IPS-20b (cell line): ENCODE measurements around the gene CERS6.

Experiments used
- H3K27ac ChIP-seq: one replicate; pipeline ENCODE4 v1.5.1; 2013; ENCODE audit warnings: low read length
- H3K27me3 ChIP-seq: 2 replicates; pipeline ENCODE4 v1.6.1; 2013; ENCODE audit warnings: mild to moderate bottlenecking, low read length, inconsistent platforms; ENCODE audit not compliant: insufficient read depth
- H3K36me3 ChIP-seq: 2 replicates; pipeline ENCODE4 v1.6.1; 2013; ENCODE audit warnings: low read depth, mild to moderate bottlenecking, inconsistent platforms, low read length, moderate library complexity; ENCODE audit not compliant: insufficient read depth
- H3K4me1 ChIP-seq: 2 replicates; pipeline ENCODE4 v1.6.1; 2013; ENCODE audit warnings: mild to moderate bottlenecking, control low read depth, inconsistent platforms, low read length, moderate library complexity; ENCODE audit not compliant: insufficient read depth
- H3K4me3 ChIP-seq: 2 replicates; pipeline ENCODE4 v1.5.1; 2013; ENCODE audit warnings: mild to moderate bottlenecking, low read length, inconsistent platforms
- H3K9ac ChIP-seq: 2 replicates; pipeline ENCODE4 v1.6.1; 2013; ENCODE audit warnings: low read depth, mild to moderate bottlenecking, inconsistent platforms, low read length, moderate library complexity
- H3K9me3 ChIP-seq: 2 replicates; pipeline ENCODE4 v1.6.1; 2013; ENCODE audit warnings: mild to moderate bottlenecking, low read depth, low read length, inconsistent platforms; ENCODE audit not compliant: insufficient read depth

The CERS6 gene

DNA sequence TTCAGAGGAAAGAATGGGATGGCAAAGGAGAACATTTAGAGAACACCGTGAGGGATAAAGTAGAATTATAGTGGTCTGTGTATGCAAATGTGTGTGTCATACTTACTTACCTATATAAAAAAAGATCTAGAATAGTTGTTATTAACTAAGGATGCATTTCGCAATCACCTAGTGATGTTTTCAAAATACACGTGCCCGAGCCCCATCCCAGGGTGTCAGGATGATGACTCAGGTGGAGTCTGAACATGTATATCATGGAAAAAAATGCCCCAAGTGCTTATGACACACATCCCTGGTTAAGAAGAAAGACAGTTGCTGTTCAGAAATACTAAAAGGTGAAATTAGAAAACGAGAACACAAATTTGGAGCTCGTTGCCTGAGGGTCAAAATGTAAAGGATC, 109.0 kb downstream of the CERS6 start:
- no peak overlapping the region for H3K9ac ChIP-seq
- H3K27ac ChIP-seq, result no peak overlapping the region
- H3K27me3 ChIP-seq, result no peaks in the 10 kb centered on the region
- no peaks in the 10 kb centered on the region for H3K4me1 ChIP-seq
- no peaks in the 10 kb centered on the region for H3K9me3 ChIP-seq
- H3K36me3 ChIP-seq, result peaks cover 7% of the 10 kb centered on the region; the same call in 1 of the 2 replicates
- no peak overlapping the region for H3K4me3 ChIP-seq

GRCh38 chr2:168565512-168565911, 109.4 kb downstream of the CERS6 start:
- Histone ChIP-seq H3K4me1 (no peaks in the 10 kb centered on the region), H3K4me3 (no peak overlapping the region), H3K36me3 (peaks cover 7% of the 10 kb centered on the region; the same call in 1 of the 2 replicates), H3K9ac (no peak overlapping the region), H3K27me3 (no peaks in the 10 kb centered on the region), H3K27ac (no peak overlapping the region), H3K9me3 (no peaks in the 10 kb centered on the region)

DNA sequence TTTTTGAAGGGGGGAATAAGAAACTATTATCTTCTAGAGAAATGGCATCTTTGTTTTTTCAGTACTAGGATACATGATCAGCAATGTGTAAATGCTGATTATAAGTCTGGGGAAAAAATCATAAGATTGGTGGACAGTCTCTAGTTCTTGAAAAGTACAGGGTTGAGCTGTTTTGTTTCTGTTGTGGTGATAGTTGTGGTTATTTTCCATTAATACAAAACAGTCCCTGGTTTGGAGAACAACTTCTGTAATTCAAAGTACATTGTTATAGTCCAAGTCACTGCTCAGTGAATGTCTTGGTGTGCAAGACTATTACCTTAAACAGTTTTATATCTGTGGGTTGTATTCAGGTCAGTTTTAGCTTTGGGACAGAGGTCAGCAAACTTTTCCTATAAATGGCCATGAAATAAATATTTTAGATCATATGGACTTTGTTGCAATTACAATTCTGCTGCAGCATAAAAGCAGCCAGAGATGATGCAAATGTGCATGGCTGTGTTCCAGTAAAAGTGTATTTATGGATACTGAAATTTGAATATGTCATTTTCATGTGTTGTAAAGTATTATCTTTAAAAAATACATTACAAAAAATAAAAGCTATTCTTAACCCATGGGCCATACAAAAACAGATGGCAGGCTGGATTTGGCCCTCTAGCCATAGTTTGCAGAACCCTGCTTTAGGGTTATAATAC, 111.0 kb downstream of the CERS6 start:
- H3K4me3 ChIP-seq, result no peak overlapping the region
- H3K4me1 ChIP-seq, result no peaks in the 10 kb centered on the region

GRCh38 chr2:168567836-168568235, 111.8 kb downstream of the CERS6 start:
- Histone ChIP-seq H3K27ac (no peak overlapping the region), H3K9me3 (no peaks in the 10 kb centered on the region), H3K9ac (no peak overlapping the region), H3K4me3 (no peak overlapping the region), H3K36me3 (no peaks in the 10 kb centered on the region), H3K4me1 (no peaks in the 10 kb centered on the region), H3K27me3 (no peaks in the 10 kb centered on the region)

More for the DNA sequence above, 111.0 kb downstream of the CERS6 start:
- Histone ChIP-seq H3K27me3 (no peaks in the 10 kb centered on the region), H3K27ac (no peak overlapping the region), H3K9me3 (no peaks in the 10 kb centered on the region), H3K36me3 (no peaks in the 10 kb centered on the region), H3K9ac (no peak overlapping the region)

DNA sequence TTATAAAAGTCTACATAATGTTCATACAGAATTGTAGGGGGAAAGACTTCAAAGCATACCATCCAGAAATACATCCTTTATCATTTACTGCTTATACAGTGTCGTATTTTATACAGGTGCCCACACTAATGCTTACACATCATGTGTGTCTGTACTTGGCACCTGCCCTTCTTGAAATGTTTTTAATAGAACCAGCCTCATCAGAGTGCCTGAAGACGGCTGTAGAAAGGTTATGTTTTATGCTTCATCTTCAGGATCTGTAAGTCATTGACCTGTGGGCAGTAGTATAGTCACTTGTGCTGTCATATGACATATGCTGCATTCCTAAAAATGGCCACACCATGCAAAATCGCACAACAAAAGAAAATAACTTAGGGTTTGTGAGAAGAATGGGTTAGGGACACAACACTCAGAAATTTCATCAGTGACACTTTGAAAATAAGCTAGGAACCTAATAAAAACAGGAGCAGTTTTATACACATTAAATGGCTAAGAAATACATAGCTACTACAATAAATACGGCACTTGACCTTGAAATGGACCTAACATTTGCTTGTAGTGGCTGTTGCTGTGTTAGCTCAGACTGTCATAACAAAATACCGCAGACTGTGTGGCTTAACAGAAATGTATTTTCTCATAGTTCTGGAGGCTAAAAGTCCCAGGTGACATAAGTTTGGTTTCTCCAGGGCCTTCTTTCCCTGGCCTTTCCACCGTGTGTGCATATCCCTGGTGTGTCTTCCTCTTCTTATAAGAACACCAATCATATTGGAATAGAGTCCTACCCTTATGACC, 112.6 kb downstream of the CERS6 start:
- Histone ChIP-seq H3K9ac (no peak overlapping the region), H3K4me1 (no peaks in the 10 kb centered on the region), H3K27me3 (no peaks in the 10 kb centered on the region), H3K27ac (no peak overlapping the region), H3K4me3 (no peak overlapping the region), H3K36me3 (no peaks in the 10 kb centered on the region), H3K9me3 (no peaks in the 10 kb centered on the region)

DNA sequence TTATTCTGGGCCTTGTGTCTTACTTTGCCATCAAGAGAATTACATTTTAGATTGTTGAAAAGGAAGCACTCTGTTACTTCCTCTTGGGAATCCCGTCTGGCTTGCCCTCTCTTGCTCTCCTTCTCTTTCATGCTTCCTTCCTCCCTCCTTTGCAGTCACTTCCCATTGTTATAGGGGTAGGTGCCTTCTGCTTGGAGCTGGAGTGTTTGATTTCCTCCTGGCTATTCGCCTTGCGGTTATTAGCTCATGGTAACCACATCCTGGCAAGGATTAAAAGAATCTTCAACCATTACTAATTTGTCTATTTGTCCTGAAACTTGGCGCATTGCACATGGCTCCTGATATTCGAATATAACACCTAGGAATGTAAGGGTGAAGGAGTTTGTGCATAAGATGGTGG, 115.0 kb downstream of the CERS6 start:
- Histone ChIP-seq H3K9me3 (no peaks in the 10 kb centered on the region), H3K27me3 (no peaks in the 10 kb centered on the region), H3K4me1 (no peaks in the 10 kb centered on the region; the same call in 1 of the 2 replicates), H3K27ac (no peak overlapping the region), H3K4me3 (no peak overlapping the region), H3K9ac (no peak overlapping the region), H3K36me3 (no peaks in the 10 kb centered on the region)

DNA sequence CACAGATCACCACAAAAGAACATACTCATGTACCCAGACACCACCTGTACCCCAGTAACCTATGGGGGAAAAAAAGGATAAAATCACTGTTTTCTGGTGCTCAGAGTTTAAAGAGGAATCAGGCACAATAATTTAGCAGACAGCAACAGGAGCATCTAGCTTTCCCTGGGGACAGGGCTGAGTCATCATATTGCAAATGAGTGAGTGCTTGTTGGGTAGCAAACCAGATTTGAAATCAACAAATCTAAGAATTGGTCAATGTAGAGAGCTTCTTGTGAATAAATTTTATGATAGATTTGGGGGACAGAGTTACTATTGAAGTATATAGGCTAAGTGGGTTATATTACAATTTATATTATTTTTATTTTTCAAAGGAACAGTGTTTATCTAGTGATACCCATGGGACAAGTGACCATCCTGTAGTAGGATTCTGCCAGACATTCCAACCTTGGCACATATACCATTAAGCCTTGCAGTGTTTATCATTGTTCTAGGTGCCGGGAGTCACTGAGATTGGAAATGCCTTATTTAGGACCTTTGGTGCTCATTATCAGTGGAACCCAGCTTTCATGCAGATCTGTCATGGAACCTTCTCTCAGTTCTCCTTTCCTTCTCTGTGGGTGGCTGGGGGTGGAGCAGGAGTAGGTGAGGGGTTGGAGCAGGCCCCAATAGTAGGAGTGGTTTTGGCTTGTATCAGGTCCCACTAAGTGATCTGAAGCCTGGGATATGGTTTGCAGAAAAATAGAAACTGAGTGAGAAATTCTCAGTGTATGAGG, 117.2 kb downstream of the CERS6 start:
- Histone ChIP-seq H3K9me3 (no peaks in the 10 kb centered on the region), H3K36me3 (no peaks in the 10 kb centered on the region), H3K9ac (no peak overlapping the region), H3K4me3 (no peak overlapping the region), H3K27me3 (no peaks in the 10 kb centered on the region), H3K4me1 (no peaks in the 10 kb centered on the region; the same call in 1 of the 2 replicates), H3K27ac (no peak overlapping the region)

DNA sequence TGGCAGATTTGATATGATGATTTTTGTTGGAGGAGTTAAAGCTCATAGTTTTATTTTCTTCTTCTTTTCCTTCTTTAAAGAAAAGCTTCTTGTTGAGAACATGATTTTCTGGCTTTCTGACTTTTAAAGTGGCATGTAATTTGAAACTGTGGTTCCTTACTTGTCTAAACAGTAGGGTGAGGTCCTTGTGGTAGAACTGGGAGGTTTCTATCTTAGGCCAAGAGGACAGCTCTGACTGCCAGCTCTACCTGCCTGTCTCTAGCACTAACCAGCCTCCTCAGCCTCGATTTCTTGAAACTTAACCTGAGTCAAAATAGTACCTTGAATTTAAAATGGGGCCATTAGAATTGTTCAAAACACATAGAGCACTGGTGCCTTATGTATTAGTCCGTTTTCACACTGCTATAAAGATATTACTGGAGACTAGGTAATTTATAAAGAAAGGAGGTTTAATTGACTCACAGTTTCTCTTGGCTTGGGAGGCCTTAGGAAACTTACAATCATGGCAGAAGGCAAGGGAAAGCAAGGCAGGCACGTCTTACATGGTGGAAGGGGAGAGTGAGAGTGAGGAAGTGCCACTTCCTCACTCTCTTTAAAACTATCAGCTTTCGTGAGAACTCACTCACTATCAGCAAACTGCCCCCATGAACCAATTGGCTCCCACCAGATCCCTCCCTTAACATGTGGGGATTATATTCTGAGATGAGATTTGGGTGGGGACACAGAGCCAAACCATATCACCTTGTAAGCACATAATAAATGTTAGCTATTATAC, 119.0 kb downstream of the CERS6 start:
- Histone ChIP-seq H3K4me3 (no peak overlapping the region), H3K4me1 (no peaks in the 10 kb centered on the region; the same call in 1 of the 2 replicates), H3K36me3 (no peaks in the 10 kb centered on the region), H3K9ac (no peak overlapping the region), H3K27me3 (no peaks in the 10 kb centered on the region), H3K27ac (no peak overlapping the region), H3K9me3 (no peaks in the 10 kb centered on the region)

GRCh38 chr2:168577885-168578284, 121.8 kb downstream of the CERS6 start:
- Histone ChIP-seq H3K27me3 (no peaks in the 10 kb centered on the region), H3K4me3 (no peak overlapping the region), H3K9me3 (no peaks in the 10 kb centered on the region), H3K27ac (no peak overlapping the region), H3K4me1 (no peaks in the 10 kb centered on the region; the same call in 1 of the 2 replicates), H3K36me3 (0 out of 2 replicates have a peak, but pooled peaks cover 3% of the 10 kb centered on the region), H3K9ac (no peak overlapping the region)

DNA sequence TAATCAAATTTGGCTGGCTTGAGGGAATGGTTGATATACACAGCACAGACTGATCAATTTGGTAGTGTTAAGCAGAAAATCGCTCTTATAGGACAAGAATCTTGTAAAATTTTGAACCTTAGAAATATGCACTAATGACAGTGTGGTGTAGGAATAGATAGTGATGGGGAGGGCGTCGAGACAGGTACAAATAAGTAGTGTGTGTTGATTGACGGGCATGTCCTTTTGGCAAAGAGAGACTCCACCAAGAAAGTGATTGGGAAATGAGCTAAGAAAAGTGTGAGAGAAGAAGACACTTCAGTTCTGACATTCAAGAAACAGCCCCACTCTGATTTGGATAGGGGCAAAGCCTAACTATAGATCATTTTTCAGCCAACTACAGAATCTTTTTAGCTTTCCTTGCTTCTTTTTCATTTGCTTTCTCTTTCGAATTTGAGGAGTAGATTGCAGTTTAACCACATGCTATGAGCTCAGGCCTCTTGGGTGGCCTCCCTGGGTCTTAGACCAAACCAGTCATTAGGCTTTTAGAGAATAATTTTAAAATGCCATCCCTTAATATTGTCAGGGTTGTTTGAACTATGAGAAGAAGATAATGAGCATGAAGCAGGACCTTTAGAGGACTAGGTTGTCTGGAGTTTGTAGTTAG, 127.1 kb downstream of the CERS6 start:
- Histone ChIP-seq H3K27me3 (no peaks in the 10 kb centered on the region), H3K4me3 (no peak overlapping the region), H3K27ac (no peak overlapping the region), H3K9ac (peak overlapping the region; percentile 20; the same call in 1 of the 2 replicates), H3K36me3 (0 out of 2 replicates have a peak, but pooled peaks cover 3% of the 10 kb centered on the region), H3K9me3 (no peaks in the 10 kb centered on the region), H3K4me1 (no peaks in the 10 kb centered on the region; the same call in 1 of the 2 replicates)
